WERI-Rb-1 (cell line): ENCODE results near the gene DEPP1.

Experiments
- DNase-seq: peaks from one replicate; pipeline ENCODE4 v3.0.0-alpha.2; 2020
- H3K27ac ChIP-seq: fragments of 250-450 bp; sonication (Bioruptor Pico); 2 replicates; pipeline ENCODE4 v1.5.1; 2020; ENCODE audit warnings: mild to moderate bottlenecking, moderate library complexity
- H3K27me3 ChIP-seq: fragments of 250-450 bp; sonication (Bioruptor Pico); 2 replicates; pipeline ENCODE4 v1.5.1; 2021; ENCODE audit warnings: mild to moderate bottlenecking, low read depth, moderate library complexity; ENCODE audit not compliant: insufficient read depth, severe bottlenecking
- H3K36me3 ChIP-seq: fragments of 250-450 bp; sonication (Bioruptor Pico); 2 replicates; pipeline ENCODE4 v1.5.1; 2020; ENCODE audit warnings: mild to moderate bottlenecking, moderate library complexity
- H3K4me3 ChIP-seq: 2 replicates; pipeline ENCODE4 v1.5.1; 2011; ENCODE audit warnings: low read depth, mild to moderate bottlenecking, control low read depth, low read length
- H3K9me3 ChIP-seq: fragments of 250-450 bp; sonication (Bioruptor Pico); 2 replicates; pipeline ENCODE4 v1.5.1; 2021; ENCODE audit warnings: mild to moderate bottlenecking, moderate library complexity; ENCODE audit not compliant: severe bottlenecking
- CTCF ChIP-seq: IDR thresholded peaks from 2 replicates; pipeline ENCODE4 v1.5.1; 2011; ENCODE audit warnings: low read depth, mild to moderate bottlenecking, control low read depth, inconsistent platforms, low read length

Gene DEPP1

GRCh38 chr10:45005284-45005683 is 26.7 kb upstream of the DEPP1 start:
- TF ChIP-seq CTCF = no peak
- H3K27ac ChIP-seq = no peak overlapping the region
- H3K4me3 ChIP-seq = no peak overlapping the region
- H3K36me3 ChIP-seq = peaks cover 30% of the 10 kb centered on the region
- H3K27me3 ChIP-seq = no peaks in the 10 kb centered on the region
- no peaks in the 10 kb centered on the region for H3K9me3 ChIP-seq
- no peak for DNase-seq

- no peak for DNase-seq
- no peak overlapping the region for H3K4me3 ChIP-seq
- TF ChIP-seq CTCF = no peak
- H3K36me3 ChIP-seq = peaks cover 30% of the 10 kb centered on the region
- no peaks in the 10 kb centered on the region for H3K9me3 ChIP-seq
- no peaks in the 10 kb centered on the region for H3K27me3 ChIP-seq
- no peak overlapping the region for H3K27ac ChIP-seq
Observed at GRCh38 chr10:45004661-45005060, 26.1 kb upstream of the DEPP1 start.

GRCh38 chr10:45003432-45004000 is 24.9 kb upstream of the DEPP1 start:
- no peak for TF ChIP-seq CTCF
- no peak for DNase-seq
- Histone ChIP-seq H3K27ac (no peak overlapping the region), H3K36me3 (peaks cover 30% of the 10 kb centered on the region), H3K27me3 (no peaks in the 10 kb centered on the region), H3K9me3 (no peaks in the 10 kb centered on the region), H3K4me3 (no peak overlapping the region)

- peaks cover 30% of the 10 kb centered on the region for H3K36me3 ChIP-seq
- peak; percentile 70 for DNase-seq
- H3K27me3 ChIP-seq = no peaks in the 10 kb centered on the region
- no peaks in the 10 kb centered on the region for H3K9me3 ChIP-seq
- peak; percentile 26; the same call in 1 of the 2 replicates for TF ChIP-seq CTCF
- peak overlapping the region; percentile 97 for H3K27ac ChIP-seq
- H3K4me3 ChIP-seq = peak overlapping the region; percentile 93
Observed at GRCh38 chr10:45001381-45002148, 23.0 kb upstream of the DEPP1 start.

GRCh38 chr10:45000752-45001380 is 22.3 kb upstream of the DEPP1 start, which contains the start of gene ZNF22:
Gene ZNF22 (plus strand): TSS chr10:45000923. CDS start chr10:45003369, 2,446 bp downstream.
- DNase-seq = peak; percentile 79
- peak within 1 kb of the TSS; percentile 93 for H3K4me3 ChIP-seq
- peak within 1 kb of the TSS; percentile 97 for H3K27ac ChIP-seq
- H3K9me3 ChIP-seq = no peaks in the 10 kb centered on the region
- peak; percentile 32 for TF ChIP-seq CTCF
- no peaks in the 10 kb centered on the region for H3K27me3 ChIP-seq
- H3K36me3 ChIP-seq = peaks cover 30% of the 10 kb centered on the region
